HG02943 (cell line): ENCODE measurements around the gene MARCHF5.

Experiments
- ATAC-seq: cut with Tn5 transposase; IDR thresholded peaks from one replicate; pipeline ENCODE4 v1.9.1; 2021; ENCODE audit warnings: mild to moderate bottlenecking, low read depth, moderate library complexity; ENCODE audit not compliant: unreplicated experiment

The MARCHF5 gene

GRCh38 chr10:92290837-92291615 lies at the start of gene MARCHF5, which contains the start of gene CPEB3:
Gene MARCHF5 (plus strand): TSS chr10:92291167. CDS start chr10:92291495, 328 bp downstream.
Gene CPEB3 (minus strand): TSS chr10:92291078. CDS start chr10:92240350, 50,728 bp downstream.
- peak; percentile 98 for ATAC-seq

- no peak for ATAC-seq
These were observed 49.5 kb upstream of the MARCHF5 start for GRCh38 chr10:92241501-92241900.

GRCh38 chr10:92242380-92242779 lies 48.6 kb upstream of the MARCHF5 start:
- ATAC-seq, result no peak

- no peak for ATAC-seq
These were observed 47.9 kb upstream of the MARCHF5 start for GRCh38 chr10:92242910-92243671.

- ATAC-seq, result no peak
These were observed 46.2 kb upstream of the MARCHF5 start for GRCh38 chr10:92244796-92245195.

- no peak for ATAC-seq
These were observed 42.4 kb upstream of the MARCHF5 start for GRCh38 chr10:92248566-92248965.

- ATAC-seq, result no peak
These were observed 27.6 kb upstream of the MARCHF5 start for GRCh38 chr10:92263396-92263795.

- no peak for ATAC-seq
These were observed 26.7 kb upstream of the MARCHF5 start for GRCh38 chr10:92264249-92264648.

- ATAC-seq, result no peak
These were observed 25.2 kb upstream of the MARCHF5 start for GRCh38 chr10:92265687-92266258.

- no peak for ATAC-seq
These were observed 23.6 kb upstream of the MARCHF5 start for GRCh38 chr10:92267343-92267742.

- ATAC-seq, result no peak
These were observed 22.2 kb upstream of the MARCHF5 start for GRCh38 chr10:92268748-92269147.

- no peak for ATAC-seq
These were observed 16.9 kb upstream of the MARCHF5 start for GRCh38 chr10:92274071-92274470.

- no peak for ATAC-seq
These were observed 11.8 kb upstream of the MARCHF5 start for GRCh38 chr10:92278996-92279696.

- ATAC-seq, result no peak
These were observed 6.8 kb upstream of the MARCHF5 start for GRCh38 chr10:92284112-92284704.

GRCh38 chr10:92290076-92290836 lies 711 bp upstream of the MARCHF5 start:
- ATAC-seq, result peak; percentile 13

- ATAC-seq, result no peak
These were observed 574 bp downstream of the MARCHF5 start for GRCh38 chr10:92291616-92291865.

GRCh38 chr10:92291921-92292845 lies 1.2 kb downstream of the MARCHF5 start:
- ATAC-seq, result no peak

GRCh38 chr10:92298487-92298886 lies 7.5 kb downstream of the MARCHF5 start:
- no peak for ATAC-seq

GRCh38 chr10:92303096-92303495 lies 12.1 kb downstream of the MARCHF5 start:
- no peak for ATAC-seq
